ENCODE measurements around the gene RASA2.
"Not testable (repeated sequence)": the region's sequence is repeated elsewhere in the genome, so short reads cannot be mapped to it uniquely, and the experiment has no call there.

Gene RASA2

DNA sequence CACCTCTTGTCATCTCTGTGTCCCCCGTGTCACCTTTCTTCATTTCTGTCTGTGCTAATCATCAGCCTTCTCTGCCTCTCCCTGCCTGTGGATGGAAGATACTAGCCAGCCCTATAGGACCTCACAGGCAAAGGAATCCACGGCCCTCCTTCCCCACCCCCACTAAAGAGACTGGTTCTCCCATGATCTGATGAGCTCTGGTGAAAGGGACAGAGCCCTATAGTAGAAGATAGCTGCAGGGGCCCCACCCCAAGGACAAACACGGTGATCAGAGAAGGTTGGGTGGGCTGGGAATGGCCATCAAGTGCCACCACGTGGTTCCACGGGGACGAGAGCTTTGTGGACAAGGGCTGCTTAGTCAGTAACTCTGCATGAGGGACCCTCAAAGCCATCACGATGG is 27.8 kb upstream of the RASA2 start:
- no peak for DNase-seq (ENCODE audit: low read depth)

DNA sequence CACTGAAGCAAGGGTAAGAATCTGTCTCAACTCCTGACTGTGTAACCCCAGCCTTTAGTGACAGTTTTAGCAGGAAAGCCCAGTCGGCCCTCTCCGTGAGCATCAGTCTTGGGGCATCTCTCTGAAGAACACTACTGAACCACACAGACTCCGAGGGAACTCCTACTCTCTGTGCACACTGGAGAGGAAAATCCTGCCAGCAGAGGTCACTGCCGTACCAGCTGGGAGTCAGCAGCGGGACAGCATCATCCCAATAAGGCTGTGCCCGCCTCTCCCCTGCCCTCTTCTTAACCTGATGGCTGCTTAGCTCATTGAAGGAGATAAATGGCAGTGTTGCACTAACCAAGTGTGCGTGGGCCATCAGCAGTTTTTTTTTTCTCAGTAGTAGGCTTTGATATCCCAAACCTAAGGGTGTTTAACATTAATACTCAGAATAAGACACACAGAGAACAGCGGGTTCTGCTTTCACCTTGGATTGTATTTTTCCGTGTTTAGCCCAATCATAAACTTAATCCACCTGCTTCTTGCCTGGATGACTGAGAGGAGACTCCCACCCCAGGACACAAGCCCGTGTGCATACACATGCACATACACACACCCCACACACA is 26.6 kb upstream of the RASA2 start:
- DNase-seq (ENCODE audit: low read depth), result peak; percentile 85

DNA sequence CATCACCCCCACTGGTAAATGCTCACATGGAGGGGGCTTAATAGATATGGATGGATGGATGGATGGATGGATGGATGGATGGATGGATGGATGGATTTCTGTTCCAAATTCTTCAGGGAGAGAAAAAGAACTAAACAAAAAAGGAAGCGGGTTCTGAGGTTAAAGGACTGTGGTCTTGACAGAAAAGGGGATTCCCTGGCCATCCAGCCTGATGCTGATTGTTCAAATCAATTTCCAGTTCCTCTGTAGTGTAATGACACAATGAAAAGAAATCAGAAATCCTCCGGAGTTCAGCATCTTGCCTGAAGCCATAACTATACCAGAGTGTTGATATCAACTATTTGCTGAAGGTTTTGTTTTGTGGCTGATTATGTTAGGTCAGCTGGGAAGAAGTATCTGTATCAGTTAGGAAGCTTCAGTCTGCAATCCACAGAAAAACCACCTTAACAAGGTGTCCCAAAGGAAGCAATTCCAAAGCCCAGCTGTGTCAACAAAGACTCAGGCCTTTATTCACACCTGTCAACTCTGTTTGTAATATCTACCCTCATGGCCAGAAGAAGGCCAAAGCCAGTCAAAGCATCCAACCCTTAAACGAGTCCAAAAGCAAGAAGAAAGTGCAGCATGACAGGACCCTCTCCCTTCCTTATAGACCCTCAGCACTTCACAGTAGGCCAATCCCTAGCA is 24.5 kb upstream of the RASA2 start:
- no peak for DNase-seq (ENCODE audit: low read depth)

DNA sequence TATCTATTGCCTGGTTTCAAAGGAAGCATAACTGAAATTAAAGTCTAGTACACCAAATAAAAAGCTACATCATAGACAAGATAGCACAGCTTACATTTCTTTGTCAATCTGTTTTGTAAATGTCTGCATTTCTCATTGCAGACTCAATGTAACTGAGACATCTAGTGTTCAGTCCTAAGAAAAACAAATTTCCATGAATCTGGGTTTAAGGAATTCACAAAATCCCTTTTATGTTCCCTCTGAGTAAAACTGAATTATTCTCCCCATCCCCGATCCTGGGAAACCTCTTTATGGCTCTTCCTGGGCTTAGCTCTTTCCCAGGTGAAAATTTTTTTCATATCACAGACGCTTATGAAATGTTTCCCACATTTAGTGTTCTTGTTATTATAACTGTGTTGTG is 21.6 kb upstream of the RASA2 start:
- DNase-seq (ENCODE audit: low read depth), result no peak

DNA sequence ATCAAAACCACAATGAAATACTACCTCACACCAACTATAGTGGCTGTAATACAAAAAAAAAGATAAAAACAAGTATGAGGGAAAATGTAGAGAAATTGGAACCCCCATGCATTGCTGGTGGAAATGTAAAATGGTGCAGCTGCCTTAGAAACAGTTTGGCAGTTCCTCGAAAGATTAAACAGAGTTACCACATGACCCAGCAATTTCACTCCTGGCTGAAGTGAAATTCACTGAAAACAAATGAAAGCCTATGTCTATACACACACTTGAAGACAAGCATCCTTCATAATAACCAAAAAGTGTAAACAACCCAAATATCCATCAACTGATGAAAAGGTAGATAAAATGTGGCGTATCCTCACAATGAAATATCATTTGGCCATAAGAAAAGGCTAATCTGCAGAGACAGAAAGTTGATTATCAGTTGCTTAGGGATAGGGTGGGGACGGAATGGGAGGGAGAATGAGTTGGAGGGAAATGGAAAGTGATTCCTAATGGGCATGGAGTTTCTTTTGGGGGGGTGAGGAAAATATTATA is 20.1 kb upstream of the RASA2 start:
- DNase-seq (ENCODE audit: low read depth), result no peak

DNA sequence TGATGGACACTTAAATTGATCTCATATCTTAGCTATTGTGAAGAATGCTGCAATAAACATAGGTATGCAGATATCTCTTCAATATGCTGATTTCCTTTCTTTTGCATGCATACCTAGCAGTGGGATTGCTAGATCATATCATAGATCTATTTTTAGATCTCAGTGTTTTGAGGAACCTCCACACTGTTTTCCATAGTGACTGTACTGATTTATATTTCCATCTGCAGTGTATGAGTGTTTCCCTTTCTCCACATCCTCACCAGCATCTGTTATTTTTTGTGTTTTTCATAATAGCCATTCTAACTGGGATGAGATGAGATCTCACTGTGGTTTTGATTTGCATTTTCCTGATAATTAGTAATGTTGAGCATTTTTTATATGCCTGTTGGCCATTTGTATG is 17.1 kb upstream of the RASA2 start:
- no peak for DNase-seq (ENCODE audit: low read depth)

DNA sequence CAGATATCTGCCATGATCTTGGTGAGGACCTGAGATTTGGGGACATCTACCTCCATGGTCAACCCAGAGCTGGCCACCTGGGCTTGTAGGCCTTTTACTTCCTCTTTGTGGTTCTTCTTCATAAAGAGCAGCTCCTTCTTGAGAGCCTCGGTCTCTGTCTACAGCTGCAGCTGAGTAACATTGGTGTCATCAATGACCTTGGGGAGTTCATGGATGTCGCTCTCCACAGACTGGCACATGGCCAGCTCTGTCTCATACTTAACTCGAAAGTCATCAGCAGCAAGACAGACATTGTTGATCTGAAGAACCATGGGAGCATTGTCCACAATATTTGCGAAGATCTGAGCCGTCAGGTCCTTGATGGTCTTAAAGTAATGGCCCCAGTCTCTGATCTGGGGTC is 15.7 kb upstream of the RASA2 start:
- DNase-seq (ENCODE audit: low read depth), result no peak

DNA sequence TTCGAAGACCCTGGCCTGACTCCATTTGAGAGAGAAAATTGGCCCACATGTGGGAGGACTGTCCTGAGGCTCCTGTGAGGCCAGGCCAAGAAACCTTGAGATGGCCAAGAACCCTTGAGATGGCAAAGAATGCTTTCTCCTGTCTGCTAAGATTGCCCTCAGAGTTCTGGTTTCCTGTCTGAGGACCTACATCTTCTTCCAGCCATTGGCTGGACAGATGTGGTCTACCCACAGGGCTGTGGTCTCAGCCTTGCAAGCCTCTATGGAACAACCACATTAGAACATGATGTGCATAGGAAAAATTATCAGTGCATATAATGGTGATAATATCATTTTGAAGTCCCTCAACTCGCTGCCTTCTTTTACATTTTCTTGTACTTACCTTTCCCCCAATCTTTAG is 10.8 kb upstream of the RASA2 start:
- no peak for DNase-seq (ENCODE audit: low read depth)

DNA sequence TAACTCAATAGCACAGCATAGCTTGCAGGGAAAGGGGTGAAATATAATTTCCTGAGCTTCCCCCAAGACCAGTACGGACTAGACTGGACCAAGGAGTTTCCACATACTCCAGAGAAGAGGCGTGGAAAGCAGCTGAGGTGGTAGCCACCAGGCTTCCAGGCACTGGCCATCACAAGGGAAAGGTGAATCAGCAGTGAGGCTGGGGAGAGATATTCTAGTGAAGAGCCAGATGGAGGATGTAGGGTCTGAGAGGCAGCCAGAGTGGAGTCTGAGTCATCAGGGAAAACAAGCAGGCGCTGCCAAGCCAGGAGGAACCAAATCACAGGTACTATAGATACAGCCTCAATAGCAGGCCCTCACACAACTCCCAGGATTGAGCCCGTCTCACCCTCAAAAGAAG is 9.6 kb upstream of the RASA2 start:
- no peak for DNase-seq (ENCODE audit: low read depth)

DNA sequence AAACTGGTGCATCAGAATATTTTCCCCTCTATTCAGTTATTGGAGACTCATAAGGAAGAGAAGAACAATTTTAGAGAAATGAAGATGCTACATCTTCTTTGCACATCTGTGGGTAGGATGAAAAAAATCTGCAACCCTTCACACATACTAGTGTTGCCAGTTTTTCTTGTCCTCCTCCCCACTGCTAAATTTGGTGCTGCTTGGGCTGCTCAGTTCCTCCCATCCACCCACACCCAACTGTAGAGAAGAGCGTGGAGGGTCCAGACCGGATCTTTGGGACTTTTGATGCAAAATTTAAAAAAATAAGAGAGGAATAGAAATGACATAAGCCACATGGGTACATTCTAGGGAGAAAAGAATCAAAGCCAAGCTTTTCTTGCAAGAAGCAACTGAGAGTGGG is 8.7 kb upstream of the RASA2 start:
- no peak for DNase-seq (ENCODE audit: low read depth)

DNA sequence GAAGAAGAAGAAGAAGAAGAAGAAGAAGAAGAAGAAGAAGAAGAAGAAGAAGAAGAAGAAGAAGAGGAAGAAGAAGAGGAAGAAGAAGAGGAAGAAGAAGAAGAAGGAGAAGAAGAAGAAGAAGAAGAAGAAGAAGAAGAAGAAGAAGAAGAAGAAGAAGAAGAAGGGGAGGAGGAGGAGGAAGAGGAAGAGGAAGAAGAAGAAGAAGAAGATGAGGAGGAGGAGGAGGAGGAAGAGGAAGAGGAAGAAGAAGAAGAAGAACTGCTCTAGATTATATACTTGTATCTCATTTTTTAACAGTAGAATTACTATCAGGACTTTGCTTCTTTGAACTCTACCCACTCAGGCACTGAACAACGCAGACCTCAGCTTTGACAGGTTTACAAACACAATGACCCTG is 8.0 kb upstream of the RASA2 start:
- not testable (repeated sequence) for DNase-seq (ENCODE audit: low read depth)

DNA sequence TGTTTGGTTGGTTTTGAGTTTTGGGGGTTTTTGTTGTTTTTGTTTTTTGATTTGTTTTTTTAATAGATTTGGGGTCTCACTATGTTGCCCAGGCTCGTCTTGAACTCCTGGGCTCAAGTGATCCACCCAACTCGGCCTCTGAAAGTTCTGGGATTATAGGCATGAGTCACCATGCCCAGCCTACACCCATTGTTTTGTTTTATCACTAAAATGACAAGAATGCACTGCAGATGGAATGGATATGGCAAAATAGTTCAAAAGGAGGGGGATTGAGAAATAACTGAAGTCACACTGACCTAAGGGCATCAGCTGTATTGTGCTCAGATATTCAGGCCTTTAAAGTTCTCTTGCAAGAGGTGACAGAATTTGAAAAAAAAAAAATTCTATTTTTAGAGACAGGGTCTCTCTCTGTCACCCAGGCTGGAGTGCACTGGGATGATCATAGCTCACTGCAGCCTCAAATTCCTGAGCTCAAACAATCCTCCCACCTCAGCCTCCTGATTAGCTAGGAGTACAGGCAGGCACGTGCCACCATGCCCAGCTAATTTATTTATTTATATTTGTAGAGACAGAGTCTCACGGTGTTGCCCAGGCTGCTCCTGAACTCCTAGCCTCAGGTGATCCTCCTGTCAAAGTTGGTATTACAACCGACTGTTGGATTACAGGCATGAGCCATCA is 4.4 kb upstream of the RASA2 start:
- no peak for DNase-seq (ENCODE audit: low read depth)

DNA sequence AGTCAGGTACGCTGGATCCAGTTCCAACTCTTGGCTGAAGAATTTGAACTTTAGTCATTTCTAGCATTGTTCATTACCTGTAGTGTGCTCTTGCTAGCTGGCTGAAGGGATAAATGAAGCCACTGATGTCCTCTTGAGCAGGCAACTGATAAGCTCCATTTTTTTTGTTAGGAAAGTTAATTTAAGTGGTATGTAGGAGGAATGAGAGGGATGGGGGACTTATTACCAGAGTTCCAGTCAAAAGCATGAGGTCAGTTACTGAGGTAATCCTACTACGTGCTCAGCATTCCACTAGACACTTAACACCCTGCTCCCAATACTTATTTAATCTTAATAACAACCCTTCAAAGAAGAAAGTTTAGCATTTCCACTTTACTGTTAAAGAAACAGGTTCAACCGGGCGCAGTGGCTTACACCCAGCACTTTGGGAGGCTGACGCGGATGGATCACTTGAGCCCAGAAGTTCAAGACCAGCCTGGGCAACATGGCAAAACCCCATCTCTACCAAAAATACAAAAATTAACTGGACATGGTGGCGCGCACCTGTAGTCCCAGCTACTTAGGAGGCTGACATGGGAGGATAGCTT is 2.0 kb upstream of the RASA2 start:
- DNase-seq (ENCODE audit: low read depth), result no peak

DNA sequence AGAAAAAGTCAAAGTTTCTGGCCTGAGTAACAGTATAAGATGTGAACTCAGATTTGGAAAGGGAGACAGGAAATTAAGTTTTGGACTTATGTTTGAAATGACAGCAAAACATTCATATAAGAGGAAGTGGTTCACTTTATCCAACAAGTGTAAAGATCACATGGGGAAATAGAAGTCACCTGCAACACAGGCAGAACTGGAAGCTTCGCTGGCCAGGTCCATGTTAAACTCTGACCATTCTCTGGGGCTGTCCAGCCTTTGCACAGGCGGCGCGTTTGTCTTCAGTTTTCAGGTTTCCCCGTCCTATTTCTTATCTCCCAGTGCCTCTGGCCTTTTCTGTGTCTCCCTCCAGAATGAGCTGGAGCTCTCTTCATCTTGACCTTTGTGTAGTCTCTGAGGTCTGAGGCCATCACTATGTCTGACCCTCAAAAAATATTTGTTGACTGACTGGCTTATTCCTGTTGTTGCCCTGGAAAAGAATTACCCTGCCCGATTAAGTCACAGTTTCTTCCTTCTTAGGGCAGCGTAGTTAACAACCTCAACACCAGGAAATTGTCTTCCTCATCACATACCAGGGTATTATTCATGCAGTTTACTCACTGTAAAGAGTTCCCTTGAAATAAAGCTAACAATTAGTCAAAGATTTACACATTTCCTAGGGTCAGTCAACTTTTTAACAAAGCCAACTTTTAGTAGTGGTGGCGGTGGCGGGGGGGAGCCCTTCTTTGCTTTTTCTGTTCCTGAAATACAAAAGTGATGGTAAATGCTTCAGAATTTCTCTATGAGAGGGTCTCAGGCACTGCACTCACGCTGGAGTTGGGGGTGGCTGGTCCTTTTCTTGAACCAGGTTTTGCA is 959 bp upstream of the RASA2 start:
- DNase-seq (ENCODE audit: low read depth), result no peak

DNA sequence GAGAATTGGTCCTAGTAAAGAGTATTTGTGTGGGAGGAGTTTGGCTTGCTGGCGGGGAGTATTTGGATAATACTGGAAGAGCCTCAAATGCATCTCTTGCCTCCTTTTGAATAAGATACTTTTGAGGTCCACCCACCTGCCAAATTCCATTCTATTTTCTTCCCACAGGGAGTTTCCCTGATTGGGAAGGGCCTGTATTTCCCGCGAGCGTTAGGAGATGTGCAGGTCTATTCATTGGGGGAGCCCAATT is 406 bp upstream of the RASA2 start:
- no peak for DNase-seq (ENCODE audit: low read depth)

DNA sequence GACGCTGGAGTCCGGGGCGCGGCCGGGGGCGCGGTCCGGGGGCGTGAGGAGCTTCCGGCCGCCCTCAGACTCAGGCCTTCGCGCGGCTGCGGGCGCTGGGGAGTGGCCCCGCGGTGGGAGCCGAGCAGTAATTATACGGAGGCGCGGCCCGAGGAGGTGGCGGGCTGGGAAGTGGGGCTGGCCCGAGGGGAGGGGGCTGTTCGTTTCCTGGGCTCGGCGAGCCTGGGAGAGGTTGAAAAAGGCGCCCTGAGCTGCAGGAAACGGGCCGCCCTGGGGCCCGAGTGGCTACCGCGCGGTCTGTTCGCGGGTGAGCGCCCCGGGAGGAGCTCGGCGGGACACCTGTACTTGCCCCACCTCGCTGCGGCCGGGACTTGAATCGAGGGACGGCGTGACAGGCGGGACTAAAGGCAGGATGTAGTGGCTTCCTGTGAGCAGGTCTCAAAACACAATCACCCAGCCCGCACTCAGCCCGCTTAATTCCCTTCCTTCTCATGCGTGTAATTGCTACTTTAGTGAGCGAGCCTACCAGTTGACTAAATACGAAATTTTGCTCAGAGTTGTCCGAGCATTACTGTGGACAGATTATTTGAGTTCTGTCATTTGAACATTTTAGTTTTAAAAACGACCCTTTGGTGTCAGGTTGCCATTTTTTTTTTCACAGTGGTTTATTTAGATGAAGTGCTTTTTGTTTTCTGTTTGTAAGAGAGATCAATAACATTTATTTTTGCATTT is 860 bp downstream of the RASA2 start:
- DNase-seq (ENCODE audit: low read depth), result peak; percentile 80

DNA sequence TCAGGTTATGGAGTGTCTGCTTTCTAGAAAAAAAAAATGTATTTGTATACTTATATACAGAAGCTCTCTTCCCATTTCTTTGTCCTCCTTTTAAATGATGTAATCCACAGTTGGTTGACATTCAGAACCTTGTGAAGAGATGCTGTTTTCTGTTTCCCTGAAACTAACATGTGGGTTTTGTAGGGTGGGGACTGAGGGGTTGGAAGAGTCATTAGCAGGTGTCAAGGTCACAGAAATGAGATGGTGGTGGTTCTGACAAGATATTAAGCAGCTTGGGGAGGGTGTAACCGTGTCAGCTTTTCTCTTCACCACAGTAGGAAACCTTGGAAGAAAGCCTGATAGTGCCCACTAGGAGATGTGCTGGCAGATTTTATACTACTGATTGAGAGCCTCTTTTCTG is 2.4 kb downstream of the RASA2 start:
- no peak for DNase-seq (ENCODE audit: low read depth)

DNA sequence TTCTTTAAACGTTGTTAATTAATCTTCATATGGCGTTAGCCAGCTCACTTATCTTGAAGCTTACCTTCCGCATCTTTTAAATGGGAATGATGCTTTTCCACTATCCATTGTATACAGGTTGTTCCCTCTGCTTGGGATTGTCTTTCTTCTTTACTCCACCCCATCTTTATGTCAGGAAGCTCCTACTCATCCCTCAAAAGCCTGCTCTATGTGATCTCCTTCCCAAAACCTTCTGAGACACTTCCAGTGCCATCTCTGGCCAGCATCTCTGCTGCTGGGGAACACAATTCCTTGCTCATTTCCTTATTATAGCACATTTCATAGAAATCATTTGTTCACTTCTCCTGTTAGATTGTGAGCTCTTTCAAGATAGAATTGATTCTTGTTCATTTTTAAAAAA is 4.3 kb downstream of the RASA2 start:
- DNase-seq (ENCODE audit: low read depth), result no peak

DNA sequence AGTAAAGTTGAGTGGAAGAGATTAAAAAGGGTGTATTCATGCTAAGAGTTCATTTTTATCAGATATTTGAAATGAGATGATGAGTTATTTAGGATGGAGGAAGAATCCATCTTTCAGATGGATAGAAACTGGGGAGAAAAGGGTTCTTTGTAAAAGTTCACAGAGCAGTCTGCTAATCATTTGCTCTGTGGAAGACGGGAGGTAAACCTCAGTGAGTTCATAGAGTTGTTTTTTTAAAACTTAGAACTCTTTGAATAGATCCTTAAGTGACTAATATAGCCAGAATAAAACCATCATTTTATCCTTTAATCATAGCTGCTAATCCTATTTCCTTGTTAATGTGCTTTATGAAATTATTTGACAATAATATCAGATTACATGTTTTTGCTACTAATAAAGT is 5.1 kb downstream of the RASA2 start:
- no peak for DNase-seq (ENCODE audit: low read depth)

DNA sequence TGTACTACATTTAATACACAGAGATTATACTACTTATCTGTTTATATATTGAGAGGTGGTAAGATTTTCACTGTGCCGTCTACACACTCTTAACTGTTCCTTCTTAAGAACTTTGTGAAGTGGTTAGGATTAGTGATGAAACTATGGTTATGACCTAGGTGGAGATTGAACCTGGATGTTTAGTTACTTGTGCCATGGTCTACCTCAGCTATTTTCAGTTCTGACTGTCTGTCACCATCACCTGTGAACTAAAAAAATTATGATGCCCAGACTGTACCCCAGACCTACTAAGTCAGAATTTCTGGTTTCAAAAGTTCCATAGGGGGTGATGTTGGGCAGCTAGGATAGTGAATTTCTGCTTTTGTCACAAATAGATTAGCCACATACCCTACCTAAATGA is 6.4 kb downstream of the RASA2 start:
- DNase-seq (ENCODE audit: low read depth), result no peak

DNA sequence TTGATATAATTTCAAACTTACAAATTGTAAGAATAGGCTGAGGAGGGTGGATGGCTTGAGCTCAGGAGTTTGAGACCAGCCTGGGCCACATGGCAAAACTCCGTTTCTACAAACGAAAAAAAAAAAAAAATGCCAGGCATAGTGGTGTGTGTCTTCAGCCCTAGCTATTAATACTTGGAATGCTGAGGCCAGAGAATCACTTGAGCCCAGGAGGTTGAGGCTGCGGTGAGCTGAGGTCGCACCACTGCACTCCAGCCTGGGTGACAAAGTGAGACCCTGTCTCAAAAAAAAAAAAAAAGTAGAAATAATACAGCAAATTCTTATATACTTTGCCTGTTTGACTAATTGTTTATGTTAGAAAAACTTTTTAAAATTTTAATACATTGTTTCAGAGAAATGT is 10.8 kb downstream of the RASA2 start:
- DNase-seq (ENCODE audit: low read depth), result not testable (repeated sequence)

All from activated gamma-delta T cell treated with anti-CD3 and anti-CD28 coated beads, Interleukin-2, amount 50 U/mL, for 16 hours (primary cell).